Choroid plexus epithelial cell (primary cell): Measurements from ENCODE around the gene LINC01488.

Experiments used
- DNase-seq: peaks from one replicate; pipeline ENCODE4 v3.0.0-alpha.2; 2010; ENCODE audit warnings: low read depth
- H3K4me3 ChIP-seq: 2 replicates; pipeline ENCODE4 v1.5.1; 2011; ENCODE audit warnings: low read depth, mild to moderate bottlenecking, control low read depth, low read length, moderate library complexity
- CTCF ChIP-seq: conservative IDR thresholded peaks from 2 replicates; pipeline ENCODE4 v1.5.1; 2011; ENCODE audit warnings: low read depth, mild to moderate bottlenecking, control low read depth, inconsistent platforms, low read length, moderate library complexity

Gene LINC01488

GRCh38 chr11:69499918-69500284 lies 18.4 kb downstream of the LINC01488 start:
- no peak overlapping the region for H3K4me3 ChIP-seq
- TF ChIP-seq CTCF: no peak
- no peak for DNase-seq

- DNase-seq: peak; percentile 11
- H3K4me3 ChIP-seq: no peak overlapping the region
- TF ChIP-seq CTCF: no peak
Measured at GRCh38 chr11:69500285-69501120, 19.0 kb downstream of the LINC01488 start.

- H3K4me3 ChIP-seq: no peak overlapping the region
- no peak for TF ChIP-seq CTCF
- DNase-seq: no peak
Measured at GRCh38 chr11:69501121-69501489, 19.6 kb downstream of the LINC01488 start.

GRCh38 chr11:69501891-69502860 lies 20.7 kb downstream of the LINC01488 start:
- no peak for DNase-seq
- no peak overlapping the region for H3K4me3 ChIP-seq
- TF ChIP-seq CTCF: no peak

GRCh38 chr11:69504127-69504526 lies 22.7 kb downstream of the LINC01488 start:
- H3K4me3 ChIP-seq: no peak overlapping the region
- no peak for TF ChIP-seq CTCF
- DNase-seq: no peak

- no peak overlapping the region for H3K4me3 ChIP-seq
- no peak for TF ChIP-seq CTCF
- no peak for DNase-seq
Measured at GRCh38 chr11:69504576-69505335, 23.3 kb downstream of the LINC01488 start.
